ENCODE results near the gene ADPRM. TPM values are rescaled to one million over a fixed set of nuclear protein-coding genes. Genes with fewer than 3 reads are reported as not detected.

ADPRM gene
- total RNA-seq, 1 experiment from 2014 or later: 2.5 TPM

GRCh38 chr17:10726196-10726595 is 28.8 kb downstream of the ADPRM start:
- no peaks in the 10 kb centered on the region for H3K9me3 ChIP-seq
- Mint-ChIP-seq H3K9me3 (ENCODE audit: unreplicated experiment) (no peaks in the 10 kb centered on the region), H3K27ac (ENCODE audit: unreplicated experiment) (no peak overlapping the region), H3K36me3 (ENCODE audit: insufficient read depth, unreplicated experiment) (no peaks in the 10 kb centered on the region), H3K4me1 (ENCODE audit: low read depth, unreplicated experiment) (peaks cover 6% of the 10 kb centered on the region), H3K4me3 (ENCODE audit: unreplicated experiment) (no peak overlapping the region), H3K27me3 (ENCODE audit: insufficient read depth, unreplicated experiment) (no peaks in the 10 kb centered on the region)
- no peak for TF ChIP-seq CTCF (IDR thresholded peaks at IDR 0.05; ENCODE audit: insufficient read depth in 1 of 2, low read depth in 1 of 2, low read length in 1 of 2, severe bottlenecking in 1 of 2, unreplicated experiment in 1 of 2)
- CTCF ChIA-PET: no interaction called here
- POLR2A ChIA-PET: no interaction called here
- DNase-seq: no peak
- H3K4me1 ChIP-seq: no peaks in the 10 kb centered on the region
- intact Hi-C loops (cut with micrococcal nuclease; ENCODE audit: unreplicated experiment): no loop called here
- no peaks in the 10 kb centered on the region for H3K36me3 ChIP-seq (ENCODE audit: control insufficient read depth, insufficient read depth, low read length)
- H3K4me3 ChIP-seq (ENCODE audit: low read depth, low read length): no peak overlapping the region
- H3K27me3 ChIP-seq (replicated peaks; ENCODE audit: control insufficient read depth, insufficient read depth, low read length): no peaks in the 10 kb centered on the region
- no TSS peak for BruUV-seq (replicated peaks)

GRCh38 chr17:10727192-10727591 is 29.8 kb downstream of the ADPRM start:
- no peak for TF ChIP-seq CTCF (IDR thresholded peaks at IDR 0.05; ENCODE audit: insufficient read depth in 1 of 2, low read depth in 1 of 2, low read length in 1 of 2, severe bottlenecking in 1 of 2, unreplicated experiment in 1 of 2)

GRCh38 chr17:10728331-10728892 is 31.0 kb downstream of the ADPRM start:
- Mint-ChIP-seq H3K4me1 (ENCODE audit: low read depth, unreplicated experiment) (peaks cover 11% of the 10 kb centered on the region), H3K27ac (ENCODE audit: unreplicated experiment) (no peak overlapping the region), H3K36me3 (ENCODE audit: insufficient read depth, unreplicated experiment) (no peaks in the 10 kb centered on the region), H3K4me3 (ENCODE audit: unreplicated experiment) (no peak overlapping the region), H3K9me3 (ENCODE audit: unreplicated experiment) (no peaks in the 10 kb centered on the region), H3K27me3 (ENCODE audit: insufficient read depth, unreplicated experiment) (no peaks in the 10 kb centered on the region)
- Histone ChIP-seq H3K4me1 (0 out of 2 replicates have a peak, but pooled peaks cover 4% of the 10 kb centered on the region), H3K4me3 (ENCODE audit: low read depth, low read length) (no peak overlapping the region), H3K9me3 (no peaks in the 10 kb centered on the region), H3K36me3 (ENCODE audit: control insufficient read depth, insufficient read depth, low read length) (no peaks in the 10 kb centered on the region), H3K27me3 (replicated peaks; ENCODE audit: control insufficient read depth, insufficient read depth, low read length) (no peaks in the 10 kb centered on the region)
- intact Hi-C loops (cut with micrococcal nuclease; ENCODE audit: unreplicated experiment): no loop called here
- no TSS peak for BruUV-seq (replicated peaks)
- ChIA-PET CTCF (no interaction called here), POLR2A (no interaction called here)
- no peak for TF ChIP-seq CTCF (IDR thresholded peaks at IDR 0.05; ENCODE audit: insufficient read depth in 1 of 2, low read depth in 1 of 2, low read length in 1 of 2, severe bottlenecking in 1 of 2, unreplicated experiment in 1 of 2)
- DNase-seq: no peak

More at GRCh38 chr17:10727192-10727591, 29.8 kb downstream of the ADPRM start:
- no peaks in the 10 kb centered on the region for H3K36me3 ChIP-seq (ENCODE audit: control insufficient read depth, insufficient read depth, low read length)
- ChIA-PET POLR2A (interaction anchor here (0.6 kb wide), 1 partner anchor 26 kb away, joined by 4 read pairs; no protein-coding TSS in a partner anchor), CTCF (no interaction called here)
- Mint-ChIP-seq H3K27ac (ENCODE audit: unreplicated experiment) (no peak overlapping the region), H3K4me3 (ENCODE audit: unreplicated experiment) (no peak overlapping the region), H3K27me3 (ENCODE audit: insufficient read depth, unreplicated experiment) (no peaks in the 10 kb centered on the region), H3K36me3 (ENCODE audit: insufficient read depth, unreplicated experiment) (no peaks in the 10 kb centered on the region), H3K4me1 (ENCODE audit: low read depth, unreplicated experiment) (peaks cover 6% of the 10 kb centered on the region), H3K9me3 (ENCODE audit: unreplicated experiment) (no peaks in the 10 kb centered on the region)
- no peaks in the 10 kb centered on the region for H3K4me1 ChIP-seq
- no peak overlapping the region for H3K4me3 ChIP-seq (ENCODE audit: low read depth, low read length)
- intact Hi-C loops (cut with micrococcal nuclease; ENCODE audit: unreplicated experiment): no loop called here
- no peaks in the 10 kb centered on the region for H3K9me3 ChIP-seq
- DNase-seq: no peak
- no TSS peak for BruUV-seq (replicated peaks)
- no peaks in the 10 kb centered on the region for H3K27me3 ChIP-seq (replicated peaks; ENCODE audit: control insufficient read depth, insufficient read depth, low read length)
